ENCODE data around the gene KCNH4. TPM values are rescaled to one million over a fixed set of nuclear protein-coding genes. Genes with fewer than 3 reads are reported as not detected.

Gene KCNH4
- total and polyA plus RNA-seq, 2 donors (not counting 1 experiment from before 2014, with no cell fraction given): 0.62 to 1.0 TPM

DNA sequence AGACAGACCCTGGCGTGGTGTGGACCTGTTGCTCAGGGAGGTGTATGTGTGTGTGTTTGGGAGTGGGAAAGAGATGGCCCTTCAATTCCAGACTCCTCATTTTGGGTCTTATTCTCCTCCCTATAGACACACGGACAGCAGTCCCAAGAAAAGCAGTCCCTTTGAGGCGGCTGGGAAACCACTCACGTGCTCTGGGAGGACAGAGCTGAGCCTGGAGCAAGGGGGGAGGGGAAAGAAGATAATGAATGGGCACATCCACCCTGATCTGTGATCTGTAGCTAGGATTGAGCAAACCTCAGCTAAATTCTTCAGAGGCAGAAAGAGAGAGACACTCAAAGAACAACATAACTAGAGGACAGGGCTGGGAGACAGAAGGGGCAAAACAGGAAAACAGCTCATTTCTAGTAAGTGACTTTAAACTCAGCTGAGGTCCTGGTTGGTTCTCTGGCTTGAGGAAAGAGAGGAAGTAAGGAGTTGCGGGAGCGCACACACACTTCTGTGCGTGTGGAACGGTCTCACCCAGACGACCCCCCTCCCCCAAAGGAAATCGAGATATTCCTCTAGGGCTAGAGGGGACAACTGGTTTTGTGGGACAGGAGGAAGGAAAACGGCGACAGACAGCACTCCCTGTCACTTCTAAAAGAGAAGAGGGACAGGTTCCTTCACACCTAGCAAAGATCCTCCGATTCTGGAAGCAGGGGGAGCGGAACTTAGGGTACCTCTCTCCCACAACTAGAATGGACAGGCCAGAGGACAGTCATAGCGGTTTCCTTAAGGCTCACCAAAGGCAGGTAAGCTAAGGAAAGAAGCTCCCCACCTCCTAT is 26.8 kb downstream of the KCNH4 start:
- TF ChIP-seq EZH2 (IDR thresholded peaks at IDR 0.05; ENCODE audit: borderline replicate concordance, insufficient read depth, low read depth, low read length, poor library complexity, severe bottlenecking) (no peak), CTCF (IDR thresholded peaks at IDR 0.05) (no peak)
- Mint-ChIP-seq H3K27me3 (no peaks in the 10 kb centered on the region), H3K9me3 (ENCODE audit: insufficient read depth) (no peaks in the 10 kb centered on the region), H3K4me1 (peaks cover 34% of the 10 kb centered on the region), H3K27ac (peak overlapping the region; percentile 96), H3K4me3 (peak overlapping the region; percentile 94)
- Histone ChIP-seq H3K4me1 (ENCODE audit: control insufficient read depth in 2 of 2, insufficient read depth in 2 of 2, low read length in 2 of 2) (peaks cover 14 to 23% of the 10 kb centered on the region in 2 donors), H3K4me2 (replicated peaks; ENCODE audit: low read depth, low read length, poor library complexity, severe bottlenecking) (peak overlapping the region; percentile 94), H3K9me3 (ENCODE audit: control extremely low read depth in 1 of 3, control insufficient read depth in 2 of 3, insufficient read depth in 1 of 3, low read length in 2 of 3) (peaks cover 0 to 16% (median 0%) of the 10 kb centered on the region in 3 donors), H3K27ac (ENCODE audit: low read length in 2 of 2) (peak overlapping the region; percentile 74 to 94), H3K4me3 (ENCODE audit: control extremely low read depth in 1 of 5, extremely low read depth in 1 of 5, insufficient read depth in 1 of 5, low read depth in 2 of 5, low read length in 4 of 5) (peak overlapping the region; percentile 91 to 100 (median 99)), H3K27me3 (replicated peaks in 1 of 4; ENCODE audit: control extremely low read depth in 1 of 4, control insufficient read depth in 3 of 4, insufficient read depth in 4 of 4, low read length in 3 of 4) (no peaks in the 10 kb centered on the region), H4K20me1 (ENCODE audit: control insufficient read depth, insufficient read depth, low read length, poor library complexity, severe bottlenecking) (peaks cover 51% of the 10 kb centered on the region), H2AFZ (ENCODE audit: insufficient read depth, low read depth, low read length, poor library complexity, severe bottlenecking) (peak overlapping the region; percentile 86), H3K79me2 (ENCODE audit: control insufficient read depth, insufficient read depth, low read length) (peaks cover 57% of the 10 kb centered on the region), H3K9ac (ENCODE audit: low read length) (peak overlapping the region; percentile 99), H3K36me3 (replicated peaks in 1 of 2; ENCODE audit: control extremely low read depth in 1 of 2, control insufficient read depth in 1 of 2, extremely low read depth in 1 of 2, insufficient read depth in 2 of 2, low read length in 1 of 2) (peaks cover 1 to 4% of the 10 kb centered on the region in 2 experiments)
- intact Hi-C loops (cut with micrococcal nuclease): loop anchor here (2.0 kb wide), 2 partner anchors 21 to 27 kb away; partner anchors contain the start of gene KCNH4
- ATAC-seq (ENCODE audit: low read depth): no peak
- CTCF ChIA-PET: interaction anchor here (1.1 to 2.4 kb wide), 4 partner anchors 30 to 190 kb away, joined by 3 to 8 read pairs (median 5); partner anchors contain the start of gene KAT2A
- POLR2A ChIA-PET: interaction anchor here (0.6 to 1.1 kb wide), 2 partner anchors 42 to 137 kb away, joined by 3 to 6 read pairs; partner anchors contain the start of genes DHX58 and DNAJC7
- DNase-seq: no peak
- WGBS (ENCODE audit: insufficient coverage): 0% methylated on average over 2 of the region's 15 CpGs

Measured in B cell (primary cell).